GM12878 (cell line): ENCODE data around the gene PANX2. TPM values are rescaled to one million over a fixed set of nuclear protein-coding genes. Genes with fewer than 3 reads are reported as not detected.

Source experiments
- ATAC-seq: fragments of 200-7000 bp; cut with Tn5 transposase; 3 replicates; pipeline ENCODE4 v1.9.1; 2020; ENCODE audit warnings: mild to moderate bottlenecking, moderate library complexity
- BruUV-seq: library from RNA; stranded (reverse); fragments of 400-500 nt; replicated peaks from 2 replicates; lab custom pipeline; 2021; lab: Mats Ljungman, UMichigan
- CTCF ChIA-PET: fragments of 300-600 bp; sonication (Branson Sonifier 250); formaldehyde crosslinking; extraction: SDS; loops from one replicate; lab custom pipeline; 2021; ENCODE audit warnings: inconsistent platforms; lab: Yijun Ruan, JAX
- POLR2A ChIA-PET: fragments of 350-600 bp; formaldehyde crosslinking; extraction: SDS; loops from one replicate; lab custom pipeline; 2021; ENCODE audit warnings: inconsistent platforms; lab: Charles Lee
- RAD21 ChIA-PET: fragments of 300-600 bp; sonication (Branson Sonifier 250); formaldehyde crosslinking; loops from one replicate; lab custom pipeline; 2023; ENCODE audit warnings: antibody characterized with exemption; ENCODE audit not compliant: unreplicated experiment; lab: Charles Lee
- SMC1A ChIA-PET: fragments of 300-600 bp; sonication (Branson Sonifier 250); formaldehyde crosslinking; loops from one replicate; lab custom pipeline; 2023; ENCODE audit not compliant: unreplicated experiment, uncharacterized antibody; lab: Charles Lee
- DNase-seq: peaks from one replicate; pipeline ENCODE4 v3.0.0-alpha.2; 2011; ENCODE audit warnings: low read depth, low spot score
- FAIRE-seq: peaks from 3 replicates; lab custom pipeline; 2011; peaks lifted over from hg19 to GRCh38; lab: Jason Lieb, UNC
- H2AFZ ChIP-seq: 2 replicates; pipeline ENCODE4 v1.6.0; 2011; ENCODE audit warnings: low read depth, low read length, control low read depth; ENCODE audit not compliant: control insufficient read depth
- H3K27ac ChIP-seq: 2 replicates; pipeline ENCODE4 v1.5.1; 2011; ENCODE audit warnings: control low read depth; ENCODE audit not compliant: control insufficient read depth, insufficient read depth
- H3K27me3 ChIP-seq, 2 experiments: replicated peaks in 1 of 2; 2 replicates each; pipeline versions ENCODE4 v1.6.0 to v1.6.1; 2011; ENCODE audit warnings: low read length in 1 of 2; ENCODE audit not compliant: control insufficient read depth in 2 of 2, insufficient read depth in 2 of 2
- H3K36me3 ChIP-seq, 2 experiments: 2 replicates each; pipeline ENCODE4 v1.5.1; 2011; ENCODE audit warnings: low read length in 1 of 2; ENCODE audit not compliant: control insufficient read depth in 2 of 2, insufficient read depth in 2 of 2
- H3K4me1 ChIP-seq: 2 replicates; pipeline ENCODE4 v1.6.1; 2011; ENCODE audit warnings: mild to moderate bottlenecking, low read length, moderate library complexity, mixed read lengths; ENCODE audit not compliant: control insufficient read depth, insufficient read depth
- H3K4me2 ChIP-seq: 2 replicates; pipeline ENCODE4 v1.6.0; 2011; ENCODE audit warnings: control low read depth; ENCODE audit not compliant: control insufficient read depth, insufficient read depth
- H3K4me3 ChIP-seq: fragments of 200-600 bp; sonication (generic); 2 replicates; pipeline ENCODE4 v1.5.1; 2016
- H3K79me2 ChIP-seq: 2 replicates; pipeline ENCODE4 v1.6.0; 2011; ENCODE audit warnings: low read length; ENCODE audit not compliant: control insufficient read depth, insufficient read depth
- H3K9ac ChIP-seq: 2 replicates; pipeline ENCODE4 v1.8.0; 2011; ENCODE audit warnings: low read length, control low read depth, mixed read lengths; ENCODE audit not compliant: control insufficient read depth, insufficient read depth
- H3K9me3 ChIP-seq: replicated peaks from 3 replicates; pipeline ENCODE4 v1.5.1; 2011; ENCODE audit warnings: mild to moderate bottlenecking, low read length; ENCODE audit not compliant: control insufficient read depth, insufficient read depth
- H4K20me1 ChIP-seq: 2 replicates; pipeline ENCODE4 v1.6.0; 2011; ENCODE audit not compliant: control insufficient read depth, insufficient read depth
- CHD1 ChIP-seq: IDR thresholded peaks from 2 replicates; pipeline ENCODE4 v1.6.1; 2012; ENCODE audit warnings: low read depth, low read length, improper control_type of control experiment
- FOXM1 ChIP-seq: IDR thresholded peaks from 2 replicates; pipeline ENCODE4 v1.6.1; 2012; ENCODE audit warnings: low read depth, mild to moderate bottlenecking, inconsistent platforms, low read length, moderate library complexity
- RFX5 ChIP-seq: IDR thresholded peaks from 2 replicates; pipeline ENCODE4 v1.6.1; 2011; ENCODE audit warnings: low read depth, low read length, improper control_type of control experiment
- WGBS: methylation state at CpG from one replicate; pipeline ENCODE4 v1.1.6; 2016; ENCODE audit warnings: low lambda C conversion rate; ENCODE audit not compliant: insufficient replicate concordance, insufficient coverage; ENCODE audit errors: missing lambda C conversion rate; 5-methylcytosine and 5-hydroxymethylcytosine counted together
- in situ Hi-C: fragments of 300-500 bp; cut with MboI; formaldehyde crosslinking; loops from 9 replicates; pipeline ENCODE4 v1.14.3; 2018; ENCODE audit warnings: mixed read lengths
- intact Hi-C: fragments of 100-400 bp; cut with micrococcal nuclease; formaldehyde crosslinking; loops from one replicate; pipeline ENCODE4 v1.14.2; 2022; ENCODE audit not compliant: unreplicated experiment
- polyA plus RNA-seq, 11 experiments: library from polyadenylated mRNA; depleted of rRNA in 4 of 11; unstranded in 6 of 11; stranded (reverse) in 5 of 11; fragments of >200 nt; fragmentation: Nextera tagmentation in 4 of 11; fragmentation: Illumina TruSeq in 1 of 11; extraction: Ambion mirVana in 4 of 11; extraction: Trizol in 1 of 11; gene quantifications; 1 replicate in 1 of 11; 2 replicates in 10 of 11; pipeline versions ENCODE4 v1.2.1 to v1.2.3, GENCODE V29; 2011 to 2016; ENCODE audit warnings: inconsistent platforms in 2 of 11, missing spikeins in 2 of 11, low read depth in 1 of 11
- total RNA-seq, 4 experiments: library from RNA; depleted of rRNA in 3 of 4; stranded (reverse); fragments of >200 nt in 3 of 4; fragmentation: Illumina TruSeq in 1 of 4; extraction: Trizol in 1 of 4; gene quantifications; 2 replicates each; pipeline versions ENCODE4 v1.2.1 to v1.2.3, GENCODE V29; 2013 to 2021

Gene PANX2
- total and polyA plus RNA-seq, 10 of the 15 experiments (the other 5 are each of a cell fraction or from before 2014, with no cell fraction given): 0.04 to 0.44 (median 0.17) TPM; not detected in 5

- Histone ChIP-seq H3K9ac (no peak overlapping the region), H2AFZ (no peak overlapping the region), H3K4me2 (no peak overlapping the region), H3K27ac (no peak overlapping the region), H3K27me3 (peaks cover 2 to 5% of the 10 kb centered on the region in 2 experiments; a peak in 3 of 4 replicates), H4K20me1 (no peaks in the 10 kb centered on the region)
- DNase-seq (no peak), ATAC-seq (no peak)
- WGBS: 52% methylated on average over 15 of the region's 15 CpGs
- no peak for TF ChIP-seq FOXM1
- TF ChIP-seq, all 136 proteins: peak for 0
- ChIA-PET CTCF (no interaction called here), SMC1A (no interaction called here), POLR2A (interaction anchor here (0.8 kb wide), 1 partner anchor 21 kb away, joined by 3 read pairs; no protein-coding TSS in a partner anchor), RAD21 (no interaction called here)
- H3K4me1 ChIP-seq: peaks cover 6% of the 10 kb centered on the region
- no peak overlapping the region for H3K4me3 ChIP-seq
- no peaks in the 10 kb centered on the region for H3K79me2 ChIP-seq
- H3K9me3 ChIP-seq: no peaks in the 10 kb centered on the region
- no peaks in the 10 kb centered on the region for H3K36me3 ChIP-seq
- no peak for FAIRE-seq
- BruUV-seq: no TSS peak
- in situ Hi-C loops (no loop called here), intact Hi-C loops (no loop called here)
Measured at GRCh38 chr22:50171319-50171964, 911 bp downstream of the PANX2 start.

- H3K27me3 ChIP-seq: peaks cover 2 to 5% of the 10 kb centered on the region in 2 experiments; a peak in 3 of 4 replicates
- in situ Hi-C loops (no loop called here), intact Hi-C loops (no loop called here)
- no TSS peak for BruUV-seq
- no peaks in the 10 kb centered on the region for H3K36me3 ChIP-seq
- H3K4me2 ChIP-seq: no peak overlapping the region
- no peak overlapping the region for H3K27ac ChIP-seq
- SMC1A ChIA-PET: no interaction called here
- DNase-seq: no peak
- TF ChIP-seq CHD1: no peak
- TF ChIP-seq RFX5: no peak
- TF ChIP-seq, all 136 proteins: peak for 0
- WGBS: 69% methylated on average over 13 of the region's 13 CpGs
- no peak overlapping the region for H3K4me3 ChIP-seq
- ChIA-PET POLR2A (no interaction called here), CTCF (no interaction called here), RAD21 (no interaction called here)
- no peak overlapping the region for H2AFZ ChIP-seq
- no peak overlapping the region for H3K9ac ChIP-seq
- peaks cover 6% of the 10 kb centered on the region for H3K4me1 ChIP-seq
- H3K9me3 ChIP-seq: no peaks in the 10 kb centered on the region
- FAIRE-seq (no peak), ATAC-seq (no peak)
- no peaks in the 10 kb centered on the region for H3K79me2 ChIP-seq
- H4K20me1 ChIP-seq: no peaks in the 10 kb centered on the region
Measured at GRCh38 chr22:50171965-50172421, 1.5 kb downstream of the PANX2 start.
